K562 (cell line): ENCODE data around the gene SYNPR. TPM values are rescaled to one million over a fixed set of nuclear protein-coding genes. Genes with fewer than 3 reads are reported as not detected.

Source experiments
- ATAC-seq: fragments of 200-7000 bp; cut with Tn5 transposase; 3 replicates; pipeline ENCODE4 v1.9.1; 2020; ENCODE audit warnings: moderate library complexity
- BruUV-seq: library from RNA; stranded (reverse); fragments of 400-500 nt; replicated peaks from 2 replicates; lab custom pipeline; 2021; lab: Mats Ljungman, UMichigan
- CTCF ChIA-PET: fragments of 300-600 bp; formaldehyde crosslinking; extraction: SDS; loops from one replicate; lab custom pipeline; 2021; ENCODE audit warnings: low intra/inter-chr PET ratio; lab: Yijun Ruan, JAX
- POLR2A ChIA-PET: fragments of 300-600, 350-650 bp; sonication (Branson Sonifier 250); formaldehyde crosslinking; extraction: SDS; loops from one replicate; lab custom pipeline; 2021; ENCODE audit warnings: antibody characterized with exemption, inconsistent platforms; lab: Yijun Ruan, JAX
- DNase-seq, 4 experiments: peaks; one replicate each; pipeline versions ENCODE4 v3.0.0 to v3.0.0-alpha.2; 2011 to 2018; ENCODE audit warnings: low spot score in 3 of 4, mixed read lengths in 3 of 4; ENCODE audit errors: extremely low read depth in 1 of 4
- FAIRE-seq: peaks from 2 replicates; lab custom pipeline; 2011; peaks lifted over from hg19 to GRCh38; lab: Jason Lieb, UNC
- H2AFZ ChIP-seq: 2 replicates; pipeline ENCODE4 v1.6.0; 2011; ENCODE audit warnings: low read depth, low read length, control low read depth, inconsistent platforms
- H3K27ac ChIP-seq: fragments of 200-600 bp; 3 replicates; pipeline ENCODE4 v1.8.0; 2011; ENCODE audit warnings: low read depth, mild to moderate bottlenecking, control low read depth, inconsistent platforms, low read length, moderate library complexity, mixed read lengths; ENCODE audit errors: extremely low read depth
- H3K27me3 ChIP-seq, 2 experiments: fragments of 300-600 bp in 1 of 2; 2 replicates in 1 of 2; 3 replicates in 1 of 2; pipeline versions ENCODE4 v1.6.0 to v1.8.0; 2011; ENCODE audit warnings: inconsistent platforms in 2 of 2, low read length in 2 of 2, mild to moderate bottlenecking in 1 of 2, mixed read lengths in 1 of 2, moderate library complexity in 1 of 2; ENCODE audit not compliant: control insufficient read depth in 2 of 2, insufficient read depth in 2 of 2
- H3K36me3 ChIP-seq: fragments of 300-600 bp; 3 replicates; pipeline ENCODE4 v1.8.0; 2011; ENCODE audit warnings: mild to moderate bottlenecking, low read length, inconsistent platforms; ENCODE audit not compliant: control insufficient read depth, insufficient read depth
- H3K4me1 ChIP-seq, 2 experiments: fragments of 200-600 bp in 1 of 2; replicated peaks in 1 of 2; 2 replicates in 1 of 2; 3 replicates in 1 of 2; pipeline versions ENCODE4 v1.5.1 to v1.8.0; 2011; ENCODE audit warnings: inconsistent platforms in 2 of 2, low read length in 2 of 2, mild to moderate bottlenecking in 1 of 2, mixed read lengths in 1 of 2, moderate library complexity in 1 of 2; ENCODE audit not compliant: control insufficient read depth in 2 of 2, insufficient read depth in 2 of 2
- H3K4me2 ChIP-seq: 2 replicates; pipeline ENCODE4 v1.6.1; 2011; ENCODE audit warnings: low read length, control low read depth, inconsistent platforms, mixed read lengths; ENCODE audit not compliant: insufficient read depth
- H3K4me3 ChIP-seq: fragments of 200-600 bp; sonication (generic), shearing (Covaris generic); 2 replicates; pipeline ENCODE4 v1.5.1; 2016; ENCODE audit warnings: control low read depth, inconsistent platforms
- H3K79me2 ChIP-seq: fragments of 200-600 bp; 3 replicates; pipeline ENCODE4 v1.8.0; 2011; ENCODE audit warnings: low read length, inconsistent platforms; ENCODE audit not compliant: control insufficient read depth, insufficient read depth
- H3K9ac ChIP-seq, 2 experiments: 2 replicates each; pipeline versions ENCODE4 v1.6.0 to v1.6.1; 2011; ENCODE audit warnings: low read depth in 2 of 2, low read length in 2 of 2, control low read depth in 1 of 2, inconsistent platforms in 1 of 2, mild to moderate bottlenecking in 1 of 2, mixed read lengths in 1 of 2; ENCODE audit not compliant: insufficient read depth in 1 of 2
- H3K9me1 ChIP-seq: one replicate; pipeline ENCODE4 v1.6.0; 2011; ENCODE audit warnings: inconsistent platforms, mild to moderate bottlenecking, low read length, moderate library complexity; ENCODE audit not compliant: control insufficient read depth, insufficient read depth
- H3K9me3 ChIP-seq: replicated peaks from 2 replicates; pipeline ENCODE4 v1.5.1; 2011; ENCODE audit warnings: low read depth, low read length, inconsistent platforms; ENCODE audit not compliant: control insufficient read depth, insufficient read depth
- H4K20me1 ChIP-seq: replicated peaks from 2 replicates; pipeline ENCODE4 v1.6.1; 2011; ENCODE audit warnings: low read length, inconsistent platforms, mixed read lengths; ENCODE audit not compliant: control insufficient read depth, insufficient read depth
- CBFA2T3 ChIP-seq: fragments of 450-650 bp; IDR thresholded peaks from 2 replicates; pipeline ENCODE4 v1.6.1; 2017
- CSDE1 ChIP-seq, 2 experiments: fragments of 450-650 bp; IDR thresholded peaks; 2 replicates each; pipeline ENCODE4 v1.6.1; 2016; ENCODE audit warnings: mild to moderate bottlenecking in 1 of 2
- DIDO1 ChIP-seq: fragments of 450-650 bp; IDR thresholded peaks from 2 replicates; pipeline ENCODE4 v1.6.1; 2016; ENCODE audit warnings: low read depth, missing biosample characterization, missing genetic modification characterization
- DMBX1 ChIP-seq: fragments of 250-450 bp; sonication (Bioruptor Pico); IDR thresholded peaks from 2 replicates; pipeline ENCODE4 v1.8.0; 2022; ENCODE audit warnings: inconsistent platforms, mild to moderate bottlenecking, moderate library complexity, borderline replicate concordance
- EP400 ChIP-seq: fragments of 450-650 bp; IDR thresholded peaks from 2 replicates; pipeline ENCODE4 v1.6.1; 2017; ENCODE audit warnings: antibody characterized with exemption, mild to moderate bottlenecking, moderate library complexity
- HMG20A ChIP-seq: fragments of 450-650 bp; formaldehyde crosslinking; conservative IDR thresholded peaks from 2 replicates; pipeline ENCODE4 v1.4.0; 2020; ENCODE audit warnings: mild to moderate bottlenecking, mixed read lengths
- HNRNPLL ChIP-seq: fragments of 200-400 bp; formaldehyde crosslinking; IDR thresholded peaks from 2 replicates; pipeline ENCODE4 v1.6.1; 2017; ENCODE audit warnings: low read length, low read depth, mild to moderate bottlenecking; ENCODE audit not compliant: poor library complexity, severe bottlenecking
- NCOA2 ChIP-seq, 2 experiments: fragments of 450-650 bp; IDR thresholded peaks; 2 replicates each; pipeline ENCODE4 v1.6.1; 2018; ENCODE audit warnings: mild to moderate bottlenecking in 2 of 2, moderate library complexity in 1 of 2; ENCODE audit not compliant: partially characterized antibody in 2 of 2
- NR4A1 ChIP-seq, 2 experiments: fragments of 250-450 bp in 1 of 2; fragments of 450-650 bp in 1 of 2; sonication (Bioruptor Pico) in 1 of 2; IDR thresholded peaks; 2 replicates each; pipeline versions ENCODE4 v1.4.0 to v1.6.1; 2016 to 2020; ENCODE audit warnings: mild to moderate bottlenecking in 2 of 2, missing compliant biosample characterization in 1 of 2, missing genetic modification characterization in 1 of 2, moderate library complexity in 1 of 2
- OTX1 ChIP-seq: fragments of 450-650 bp; formaldehyde crosslinking; IDR thresholded peaks from 2 replicates; pipeline ENCODE4 v1.4.0; 2022; ENCODE audit warnings: mild to moderate bottlenecking
- PHB2 ChIP-seq: fragments of 450-650 bp; IDR thresholded peaks from 2 replicates; pipeline ENCODE4 v1.6.1; 2017; ENCODE audit warnings: low read depth
- TCF7L2 ChIP-seq: fragments of 150-350 bp; IDR thresholded peaks from 2 replicates; pipeline ENCODE4 v1.6.1; 2016; ENCODE audit warnings: low read depth, mild to moderate bottlenecking, low read length, moderate library complexity
- ZMIZ1 ChIP-seq, 2 experiments: fragments of 150-350 bp in 1 of 2; IDR thresholded peaks; 2 replicates each; pipeline ENCODE4 v1.6.1; 2012 to 2016; ENCODE audit warnings: low read depth in 2 of 2, low read length in 2 of 2, mild to moderate bottlenecking in 1 of 2, moderate library complexity in 1 of 2
- ZNF561 ChIP-seq: fragments of 450-650 bp; formaldehyde crosslinking; conservative IDR thresholded peaks from 2 replicates; pipeline ENCODE4 v1.4.0; 2020; ENCODE audit warnings: mild to moderate bottlenecking, moderate library complexity
- ZZZ3 ChIP-seq: fragments of 450-650 bp; IDR thresholded peaks from 2 replicates; pipeline ENCODE4 v1.6.1; 2016; ENCODE audit warnings: antibody characterized with exemption, mild to moderate bottlenecking, moderate library complexity
- in situ Hi-C: fragments of 300-500 bp; cut with MboI; formaldehyde crosslinking; loops from 4 replicates; pipeline ENCODE4 v1.15.0; 2018; ENCODE audit warnings: inconsistent platforms, mixed read lengths
- intact Hi-C: fragments of 100-400 bp; cut with micrococcal nuclease; formaldehyde crosslinking; loops from 2 replicates; pipeline ENCODE4 v1.14.2; 2022
- polyA plus RNA-seq, 8 experiments: library from polyadenylated mRNA; depleted of rRNA in 4 of 8; stranded (reverse) in 5 of 8; unstranded in 3 of 8; fragments of >200 nt; fragmentation: Nextera tagmentation in 2 of 8; fragmentation: Illumina TruSeq in 1 of 8; extraction: Ambion mirVana in 2 of 8; extraction: Trizol in 1 of 8; gene quantifications; 2 replicates each; pipeline versions ENCODE4 v1.2.1 to v1.2.3, GENCODE V29; 2011 to 2014; ENCODE audit warnings: inconsistent platforms in 1 of 8, missing spikeins in 1 of 8
- total RNA-seq, 7 experiments: library from RNA; depleted of rRNA in 6 of 7; stranded (reverse); fragments of >200 nt in 6 of 7; fragmentation: Illumina TruSeq in 2 of 7; extraction: Trizol in 2 of 7; gene quantifications; 2 replicates each; pipeline versions ENCODE4 v1.2.1 to v1.2.3, GENCODE V29; 2011 to 2021; ENCODE audit warnings: low replicate concordance in 1 of 7
- TF ChIP-seq, protein P1 (sequence below): sonication (generic); formaldehyde crosslinking; IDR thresholded peaks from 2 replicates; pipeline ENCODE4 v1.8.0; 2022; ENCODE audit warnings: missing genetic modification reagents, mild to moderate bottlenecking, borderline replicate concordance
- TF ChIP-seq, protein P2 (sequence below): sonication (generic); formaldehyde crosslinking; IDR thresholded peaks from 2 replicates; pipeline ENCODE4 v1.8.0; 2022; ENCODE audit warnings: mild to moderate bottlenecking, missing genetic modification reagents

Gene SYNPR
- total and polyA plus RNA-seq, 9 of the 15 experiments (the other 6 are each of a cell fraction or from before 2014, with no cell fraction given), result not detected

DNA sequence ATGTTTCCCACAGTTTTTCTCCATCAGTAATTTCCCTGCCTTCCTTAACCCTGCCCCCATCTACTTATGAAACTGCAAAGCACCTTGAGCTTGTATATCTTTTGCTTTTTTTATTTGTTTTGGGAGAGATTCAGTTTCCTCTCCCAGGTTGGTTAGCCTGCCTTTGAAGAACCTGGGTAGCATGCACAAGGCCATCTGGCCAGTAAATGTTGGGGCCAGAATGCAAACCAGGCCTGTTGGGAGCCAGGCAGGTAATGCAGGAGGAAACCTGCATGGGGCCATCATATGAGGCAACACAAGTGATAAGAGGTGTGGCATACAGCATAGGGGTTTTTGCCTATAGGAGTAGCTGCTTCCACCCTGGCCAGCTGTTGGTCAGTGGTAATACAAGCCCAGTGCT is 17.7 kb downstream of the SYNPR start:
- intact Hi-C loops (no loop called here), in situ Hi-C loops (no loop called here)
- ChIA-PET POLR2A (interaction anchor here (0.7 to 1.0 kb wide), 2 partner anchors 16 to 345 kb away, joined by 3 read pairs; no protein-coding TSS in a partner anchor), CTCF (no interaction called here)
- no peaks in the 10 kb centered on the region for H3K36me3 ChIP-seq
- no peaks in the 10 kb centered on the region for H4K20me1 ChIP-seq
- H3K9me3 ChIP-seq, result no peaks in the 10 kb centered on the region
- no peak overlapping the region for H3K4me2 ChIP-seq
- H3K9ac ChIP-seq, result no peak overlapping the region
- H3K4me3 ChIP-seq, result no peak overlapping the region
- H3K79me2 ChIP-seq, result no peaks in the 10 kb centered on the region
- H2AFZ ChIP-seq, result no peak overlapping the region
- H3K9me1 ChIP-seq, result no peaks in the 10 kb centered on the region
- BruUV-seq, result no TSS peak
- no peak overlapping the region for H3K27ac ChIP-seq
- DNase-seq (no peak), ATAC-seq (no peak), FAIRE-seq (no peak)
- H3K4me1 ChIP-seq, result no peaks in the 10 kb centered on the region
- no peaks in the 10 kb centered on the region for H3K27me3 ChIP-seq
- TF ChIP-seq OTX1 (CRISPR knock-in tag) (no peak), CBFA2T3 (no peak), DIDO1 (tag) (no peak), HNRNPLL (no peak), DMBX1 (CRISPR knock-in tag) (no peak), PHB2 (no peak), ZNF561 (CRISPR knock-in tag) (no peak), TCF7L2 (no peak), NCOA2 (IDR thresholded peaks at IDR 0.05; ENCODE audit: partially characterized antibody in 2 of 2) (no peak), ZMIZ1 (IDR thresholded peaks at IDR 0.05; ENCODE audit: low read depth in 2 of 2, low read length in 2 of 2) (no peak), ZZZ3 (no peak), HMG20A (CRISPR knock-in tag) (no peak), NR4A1 (CRISPR knock-in tag; IDR thresholded peaks at IDR 0.05) (no peak), NR4A1 (tag; IDR thresholded peaks at IDR 0.05) (no peak), CSDE1 (IDR thresholded peaks at IDR 0.05) (no peak), EP400 (no peak)
- TF ChIP-seq, protein P1, sequence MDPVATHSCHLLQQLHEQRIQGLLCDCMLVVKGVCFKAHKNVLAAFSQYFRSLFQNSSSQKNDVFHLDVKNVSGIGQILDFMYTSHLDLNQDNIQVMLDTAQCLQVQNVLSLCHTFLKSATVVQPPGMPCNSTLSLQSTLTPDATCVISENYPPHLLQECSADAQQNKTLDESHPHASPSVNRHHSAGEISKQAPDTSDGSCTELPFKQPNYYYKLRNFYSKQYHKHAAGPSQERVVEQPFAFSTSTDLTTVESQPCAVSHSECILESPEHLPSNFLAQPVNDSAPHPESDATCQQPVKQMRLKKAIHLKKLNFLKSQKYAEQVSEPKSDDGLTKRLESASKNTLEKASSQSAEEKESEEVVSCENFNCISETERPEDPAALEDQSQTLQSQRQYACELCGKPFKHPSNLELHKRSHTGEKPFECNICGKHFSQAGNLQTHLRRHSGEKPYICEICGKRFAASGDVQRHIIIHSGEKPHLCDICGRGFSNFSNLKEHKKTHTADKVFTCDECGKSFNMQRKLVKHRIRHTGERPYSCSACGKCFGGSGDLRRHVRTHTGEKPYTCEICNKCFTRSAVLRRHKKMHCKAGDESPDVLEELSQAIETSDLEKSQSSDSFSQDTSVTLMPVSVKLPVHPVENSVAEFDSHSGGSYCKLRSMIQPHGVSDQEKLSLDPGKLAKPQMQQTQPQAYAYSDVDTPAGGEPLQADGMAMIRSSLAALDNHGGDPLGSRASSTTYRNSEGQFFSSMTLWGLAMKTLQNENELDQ (CRISPR knock-in tag), result no peak
- TF ChIP-seq, protein P2, sequence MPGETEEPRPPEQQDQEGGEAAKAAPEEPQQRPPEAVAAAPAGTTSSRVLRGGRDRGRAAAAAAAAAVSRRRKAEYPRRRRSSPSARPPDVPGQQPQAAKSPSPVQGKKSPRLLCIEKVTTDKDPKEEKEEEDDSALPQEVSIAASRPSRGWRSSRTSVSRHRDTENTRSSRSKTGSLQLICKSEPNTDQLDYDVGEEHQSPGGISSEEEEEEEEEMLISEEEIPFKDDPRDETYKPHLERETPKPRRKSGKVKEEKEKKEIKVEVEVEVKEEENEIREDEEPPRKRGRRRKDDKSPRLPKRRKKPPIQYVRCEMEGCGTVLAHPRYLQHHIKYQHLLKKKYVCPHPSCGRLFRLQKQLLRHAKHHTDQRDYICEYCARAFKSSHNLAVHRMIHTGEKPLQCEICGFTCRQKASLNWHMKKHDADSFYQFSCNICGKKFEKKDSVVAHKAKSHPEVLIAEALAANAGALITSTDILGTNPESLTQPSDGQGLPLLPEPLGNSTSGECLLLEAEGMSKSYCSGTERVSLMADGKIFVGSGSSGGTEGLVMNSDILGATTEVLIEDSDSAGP (CRISPR knock-in tag), result no peak
